K562 (cell line): ENCODE results near the gene FAM131C. TPM values are rescaled to one million over a fixed set of nuclear protein-coding genes. Genes with fewer than 3 reads are reported as not detected.

Experiments used
- ATAC-seq: fragments of 200-7000 bp; cut with Tn5 transposase; 3 replicates; pipeline ENCODE4 v1.9.1; 2020; ENCODE audit warnings: moderate library complexity
- BruUV-seq: library from RNA; stranded (reverse); fragments of 400-500 nt; replicated peaks from 2 replicates; lab custom pipeline; 2021; lab: Mats Ljungman, UMichigan
- CTCF ChIA-PET: fragments of 300-600 bp; formaldehyde crosslinking; extraction: SDS; loops from one replicate; lab custom pipeline; 2021; ENCODE audit warnings: low intra/inter-chr PET ratio; lab: Yijun Ruan, JAX
- POLR2A ChIA-PET: fragments of 300-600, 350-650 bp; sonication (Branson Sonifier 250); formaldehyde crosslinking; extraction: SDS; loops from one replicate; lab custom pipeline; 2021; ENCODE audit warnings: antibody characterized with exemption, inconsistent platforms; lab: Yijun Ruan, JAX
- DNase-seq, 4 experiments: peaks; one replicate each; pipeline versions ENCODE4 v3.0.0 to v3.0.0-alpha.2; 2011 to 2018; ENCODE audit warnings: low spot score in 3 of 4, mixed read lengths in 3 of 4; ENCODE audit errors: extremely low read depth in 1 of 4
- FAIRE-seq: peaks from 2 replicates; lab custom pipeline; 2011; peaks lifted over from hg19 to GRCh38; lab: Jason Lieb, UNC
- H2AFZ ChIP-seq: 2 replicates; pipeline ENCODE4 v1.6.0; 2011; ENCODE audit warnings: low read depth, low read length, control low read depth, inconsistent platforms
- H3K27ac ChIP-seq: fragments of 200-600 bp; 3 replicates; pipeline ENCODE4 v1.8.0; 2011; ENCODE audit warnings: low read depth, mild to moderate bottlenecking, control low read depth, inconsistent platforms, low read length, moderate library complexity, mixed read lengths; ENCODE audit errors: extremely low read depth
- H3K27me3 ChIP-seq, 2 experiments: fragments of 300-600 bp in 1 of 2; 2 replicates in 1 of 2; 3 replicates in 1 of 2; pipeline versions ENCODE4 v1.6.0 to v1.8.0; 2011; ENCODE audit warnings: inconsistent platforms in 2 of 2, low read length in 2 of 2, mild to moderate bottlenecking in 1 of 2, mixed read lengths in 1 of 2, moderate library complexity in 1 of 2; ENCODE audit not compliant: control insufficient read depth in 2 of 2, insufficient read depth in 2 of 2
- H3K36me3 ChIP-seq: fragments of 300-600 bp; 3 replicates; pipeline ENCODE4 v1.8.0; 2011; ENCODE audit warnings: mild to moderate bottlenecking, low read length, inconsistent platforms; ENCODE audit not compliant: control insufficient read depth, insufficient read depth
- H3K4me1 ChIP-seq, 2 experiments: fragments of 200-600 bp in 1 of 2; replicated peaks in 1 of 2; 2 replicates in 1 of 2; 3 replicates in 1 of 2; pipeline versions ENCODE4 v1.5.1 to v1.8.0; 2011; ENCODE audit warnings: inconsistent platforms in 2 of 2, low read length in 2 of 2, mild to moderate bottlenecking in 1 of 2, mixed read lengths in 1 of 2, moderate library complexity in 1 of 2; ENCODE audit not compliant: control insufficient read depth in 2 of 2, insufficient read depth in 2 of 2
- H3K4me2 ChIP-seq: 2 replicates; pipeline ENCODE4 v1.6.1; 2011; ENCODE audit warnings: low read length, control low read depth, inconsistent platforms, mixed read lengths; ENCODE audit not compliant: insufficient read depth
- H3K4me3 ChIP-seq: fragments of 200-600 bp; sonication (generic), shearing (Covaris generic); 2 replicates; pipeline ENCODE4 v1.5.1; 2016; ENCODE audit warnings: control low read depth, inconsistent platforms
- H3K79me2 ChIP-seq: fragments of 200-600 bp; 3 replicates; pipeline ENCODE4 v1.8.0; 2011; ENCODE audit warnings: low read length, inconsistent platforms; ENCODE audit not compliant: control insufficient read depth, insufficient read depth
- H3K9ac ChIP-seq, 2 experiments: 2 replicates each; pipeline versions ENCODE4 v1.6.0 to v1.6.1; 2011; ENCODE audit warnings: low read depth in 2 of 2, low read length in 2 of 2, control low read depth in 1 of 2, inconsistent platforms in 1 of 2, mild to moderate bottlenecking in 1 of 2, mixed read lengths in 1 of 2; ENCODE audit not compliant: insufficient read depth in 1 of 2
- H3K9me1 ChIP-seq: one replicate; pipeline ENCODE4 v1.6.0; 2011; ENCODE audit warnings: inconsistent platforms, mild to moderate bottlenecking, low read length, moderate library complexity; ENCODE audit not compliant: control insufficient read depth, insufficient read depth
- H3K9me3 ChIP-seq: replicated peaks from 2 replicates; pipeline ENCODE4 v1.5.1; 2011; ENCODE audit warnings: low read depth, low read length, inconsistent platforms; ENCODE audit not compliant: control insufficient read depth, insufficient read depth
- H4K20me1 ChIP-seq: replicated peaks from 2 replicates; pipeline ENCODE4 v1.6.1; 2011; ENCODE audit warnings: low read length, inconsistent platforms, mixed read lengths; ENCODE audit not compliant: control insufficient read depth, insufficient read depth
- NFE2L1 ChIP-seq: fragments of 450-650 bp; IDR thresholded peaks from 2 replicates; pipeline ENCODE4 v1.6.1; 2016; ENCODE audit warnings: missing genetic modification characterization, low read depth, mild to moderate bottlenecking, missing compliant biosample characterization, moderate library complexity, borderline replicate concordance
- ZBTB17 ChIP-seq: fragments of 450-650 bp; formaldehyde crosslinking; IDR thresholded peaks from 2 replicates; pipeline ENCODE4 v1.4.0; 2020; ENCODE audit warnings: mild to moderate bottlenecking
- ZBTB7A ChIP-seq: IDR thresholded peaks from 2 replicates; pipeline ENCODE4 v1.6.1; 2011; ENCODE audit warnings: low read depth, mild to moderate bottlenecking, low read length, moderate library complexity, borderline replicate concordance; ENCODE audit not compliant: control insufficient read depth
- ZNF395 ChIP-seq: fragments of 200-800 bp; sonication (Bioruptor generic); IDR thresholded peaks from 2 replicates; pipeline ENCODE4 v1.6.1; 2017; ENCODE audit warnings: missing genetic modification characterization, missing compliant biosample characterization
- WGBS: fragments of 100-300 bp; shearing (Covaris generic); methylation state at CpG from one replicate; pipeline ENCODE4 v1.1.6; 2016; ENCODE audit warnings: low coverage, mixed read lengths; ENCODE audit not compliant: insufficient coverage; ENCODE audit errors: missing lambda C conversion rate; 5-methylcytosine and 5-hydroxymethylcytosine counted together
- in situ Hi-C: fragments of 300-500 bp; cut with MboI; formaldehyde crosslinking; loops from 4 replicates; pipeline ENCODE4 v1.15.0; 2018; ENCODE audit warnings: inconsistent platforms, mixed read lengths
- intact Hi-C: fragments of 100-400 bp; cut with micrococcal nuclease; formaldehyde crosslinking; loops from 2 replicates; pipeline ENCODE4 v1.14.2; 2022
- polyA plus RNA-seq, 8 experiments: library from polyadenylated mRNA; depleted of rRNA in 4 of 8; stranded (reverse) in 5 of 8; unstranded in 3 of 8; fragments of >200 nt; fragmentation: Nextera tagmentation in 2 of 8; fragmentation: Illumina TruSeq in 1 of 8; extraction: Ambion mirVana in 2 of 8; extraction: Trizol in 1 of 8; gene quantifications; 2 replicates each; pipeline versions ENCODE4 v1.2.1 to v1.2.3, GENCODE V29; 2011 to 2014; ENCODE audit warnings: inconsistent platforms in 1 of 8, missing spikeins in 1 of 8
- total RNA-seq, 7 experiments: library from RNA; depleted of rRNA in 6 of 7; stranded (reverse); fragments of >200 nt in 6 of 7; fragmentation: Illumina TruSeq in 2 of 7; extraction: Trizol in 2 of 7; gene quantifications; 2 replicates each; pipeline versions ENCODE4 v1.2.1 to v1.2.3, GENCODE V29; 2011 to 2021; ENCODE audit warnings: low replicate concordance in 1 of 7

Gene FAM131C
- total and polyA plus RNA-seq, 9 of the 15 experiments (the other 6 are each of a cell fraction or from before 2014, with no cell fraction given) = 0.10 to 0.29 (median 0.16) TPM; not detected in 6

GRCh38 chr1:16013908-16014258 lies 59.6 kb downstream of the FAM131C start:
- no peak for FAIRE-seq
- no peaks in the 10 kb centered on the region for H3K79me2 ChIP-seq
- no peak for ATAC-seq
- no peaks in the 10 kb centered on the region for H3K36me3 ChIP-seq
- peak in 1 of 4 experiments; percentile 31 for DNase-seq
- H3K4me2 ChIP-seq = peak overlapping the region; percentile 76
- H2AFZ ChIP-seq = peak overlapping the region; percentile 88
- H3K9me1 ChIP-seq = no peaks in the 10 kb centered on the region
- in situ Hi-C loops = loop anchor here (5.0 to 10.0 kb wide), 2 partner anchors 51 to 178 kb away; no protein-coding TSS in a partner anchor
- ChIA-PET POLR2A (interaction anchor here (0.5 to 1.2 kb wide), 3 partner anchors 13 to 1160 kb away, joined by 3 to 6 read pairs (median 3); no protein-coding TSS in a partner anchor), CTCF (no interaction called here)
- 33% methylated on average over 4 of the region's 4 CpGs for WGBS
- H3K4me3 ChIP-seq = 0 out of 2 replicates have a peak overlapping the region, but pooled peaks have one; percentile 45
- no peaks in the 10 kb centered on the region for H4K20me1 ChIP-seq
- intact Hi-C loops = loop anchor here (1.0 kb wide), 1 partner anchor 18 kb away; no protein-coding TSS in a partner anchor
- 0 out of 2 replicates have a peak, but pooled peaks have one; percentile 9 for TF ChIP-seq ZNF395 (CRISPR knock-in tag)
- TF ChIP-seq ZBTB17 (CRISPR knock-in tag) = 0 out of 2 replicates have a peak, but pooled peaks have one; percentile 20
- peak; percentile 58; the same call in 1 of the 2 replicates for TF ChIP-seq ZBTB7A
- no peak for TF ChIP-seq NFE2L1 (tag)
- H3K9me3 ChIP-seq = no peaks in the 10 kb centered on the region
- peak overlapping the region; percentile 79 for H3K27ac ChIP-seq
- peaks cover 40 to 71% of the 10 kb centered on the region in 2 experiments for H3K4me1 ChIP-seq
- H3K9ac ChIP-seq = peak overlapping the region; percentile 66 to 90
- no peaks in the 10 kb centered on the region for H3K27me3 ChIP-seq
- BruUV-seq = no TSS peak
